Measurements from ENCODE around the gene TMPRSS4.

TMPRSS4 gene

DNA sequence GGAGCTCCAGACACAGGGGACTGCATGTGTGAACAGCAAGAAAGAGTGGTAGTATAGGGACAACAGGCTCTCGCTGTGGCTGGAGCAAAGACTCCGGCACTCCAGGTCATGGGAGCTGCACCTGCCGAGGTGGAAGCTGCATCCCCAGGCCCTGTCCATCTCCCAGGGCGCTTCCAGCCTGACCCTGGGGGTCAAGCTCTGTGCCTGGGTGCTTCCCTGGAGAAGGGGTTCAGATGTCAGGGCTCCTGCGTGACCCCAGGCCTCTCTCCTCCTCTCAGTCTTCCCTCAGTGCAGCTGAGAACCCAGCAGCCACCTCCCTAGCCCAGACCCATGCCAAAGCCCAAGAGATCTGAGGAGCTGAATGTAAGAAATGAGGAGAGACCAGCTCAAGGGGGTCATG is 3.4 kb downstream of the TMPRSS4 start:
- DNase-seq (ENCODE audit: low read depth), result no peak

DNA sequence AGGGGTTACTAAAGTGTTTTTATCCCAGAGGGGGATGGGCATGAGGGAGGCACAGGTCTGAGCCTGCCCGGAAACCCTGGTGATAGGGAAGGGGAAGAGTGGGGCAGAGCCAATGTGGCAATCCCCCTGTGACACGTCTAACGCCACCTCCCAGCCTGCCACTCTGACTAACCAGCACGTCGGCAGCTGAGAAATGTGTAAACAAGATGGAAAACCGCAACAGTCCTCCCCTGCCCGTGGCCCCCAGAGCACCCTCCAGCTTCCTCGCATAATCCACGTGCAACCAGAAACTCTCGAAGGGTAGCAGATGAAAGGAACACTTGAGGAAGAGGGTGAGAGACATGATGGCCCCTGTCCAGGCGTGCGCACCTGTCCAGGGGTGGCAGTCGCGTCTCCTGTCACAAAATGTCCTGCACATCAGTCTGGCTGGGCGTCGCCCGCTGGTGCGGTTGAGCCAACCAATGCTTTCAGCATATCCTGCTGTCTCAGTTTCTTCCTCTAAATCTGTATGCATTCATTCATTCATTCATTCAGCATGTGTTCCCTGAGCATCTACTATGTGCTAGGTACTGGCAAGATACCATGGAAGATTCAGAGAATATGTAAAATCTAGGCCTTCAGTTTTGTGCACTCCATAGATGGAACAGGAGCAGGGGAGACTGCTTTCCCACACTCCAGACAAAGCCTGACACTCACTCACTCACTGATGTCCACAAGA is 4.5 kb downstream of the TMPRSS4 start:
- DNase-seq (ENCODE audit: low read depth), result no peak

DNA sequence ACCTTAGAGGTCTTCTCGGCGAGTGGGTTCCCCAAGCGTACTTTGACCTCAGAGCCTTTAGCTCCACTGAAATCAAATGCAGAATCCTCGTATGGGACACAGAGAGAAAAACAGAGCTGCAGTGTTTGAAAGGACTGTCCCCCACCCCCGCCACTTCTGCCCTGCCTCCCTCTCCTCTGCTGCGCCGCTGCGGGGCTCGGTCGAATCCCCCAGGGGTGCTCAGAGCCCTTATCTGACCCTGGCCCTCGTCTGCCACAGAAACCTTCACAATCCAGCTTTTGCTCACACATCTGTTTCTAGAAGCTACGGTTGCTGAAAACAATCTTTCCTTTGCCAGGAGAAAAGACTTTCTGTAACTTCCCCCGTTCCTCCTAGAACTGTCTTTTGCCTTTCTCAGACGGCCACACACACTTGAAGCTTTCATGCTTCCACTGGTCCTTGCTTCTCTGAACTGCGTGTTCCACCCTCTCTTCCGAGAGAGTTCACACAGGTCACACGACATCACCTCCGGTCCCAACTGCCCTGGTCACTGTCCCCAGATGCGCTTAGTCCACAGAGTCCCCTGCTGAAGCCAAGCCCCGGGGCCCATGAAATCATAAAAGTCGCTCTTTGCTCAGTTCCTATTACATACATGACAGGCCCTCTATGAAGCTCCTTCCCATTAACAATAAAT is 6.1 kb downstream of the TMPRSS4 start:
- DNase-seq (ENCODE audit: low read depth), result no peak

DNA sequence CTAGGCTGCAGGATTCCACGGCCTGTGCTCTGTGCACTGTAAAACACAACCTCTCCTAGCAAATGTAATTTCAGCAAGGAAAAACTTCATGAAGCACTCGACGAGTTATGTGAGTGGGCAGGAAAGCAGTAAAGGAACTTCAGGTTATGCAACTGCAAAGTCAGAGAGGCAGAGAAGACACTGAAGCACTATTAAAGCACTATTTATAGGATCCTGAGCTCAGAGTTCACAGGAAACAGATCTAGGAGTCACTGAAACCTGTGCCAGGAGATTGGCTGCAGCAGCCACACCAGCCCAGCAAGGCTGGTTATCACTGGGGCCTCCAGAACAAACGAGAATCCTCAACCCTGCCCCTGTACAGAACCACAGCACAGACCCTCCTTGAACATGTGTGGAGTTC is 7.4 kb downstream of the TMPRSS4 start:
- no peak for DNase-seq (ENCODE audit: low read depth)

DNA sequence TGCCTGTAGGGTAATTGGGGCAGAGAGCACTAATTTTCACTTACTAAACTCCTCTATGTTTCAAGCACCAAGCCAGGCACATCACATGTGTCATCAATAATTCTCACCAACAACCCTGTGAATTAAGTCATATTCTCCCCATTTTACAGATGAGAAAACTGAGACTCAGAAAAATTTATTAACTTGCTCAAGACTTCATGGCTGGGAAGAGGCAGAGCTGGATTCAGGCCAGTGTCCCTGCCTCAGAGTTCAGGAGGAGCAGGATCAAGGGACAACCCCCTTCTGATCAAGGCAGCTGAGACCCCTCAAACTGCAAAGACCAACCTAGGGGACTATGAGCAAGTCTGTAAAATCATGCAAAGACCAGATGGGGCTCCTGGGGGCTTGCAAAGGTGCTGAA is 7.8 kb downstream of the TMPRSS4 start:
- DNase-seq (ENCODE audit: low read depth), result no peak

DNA sequence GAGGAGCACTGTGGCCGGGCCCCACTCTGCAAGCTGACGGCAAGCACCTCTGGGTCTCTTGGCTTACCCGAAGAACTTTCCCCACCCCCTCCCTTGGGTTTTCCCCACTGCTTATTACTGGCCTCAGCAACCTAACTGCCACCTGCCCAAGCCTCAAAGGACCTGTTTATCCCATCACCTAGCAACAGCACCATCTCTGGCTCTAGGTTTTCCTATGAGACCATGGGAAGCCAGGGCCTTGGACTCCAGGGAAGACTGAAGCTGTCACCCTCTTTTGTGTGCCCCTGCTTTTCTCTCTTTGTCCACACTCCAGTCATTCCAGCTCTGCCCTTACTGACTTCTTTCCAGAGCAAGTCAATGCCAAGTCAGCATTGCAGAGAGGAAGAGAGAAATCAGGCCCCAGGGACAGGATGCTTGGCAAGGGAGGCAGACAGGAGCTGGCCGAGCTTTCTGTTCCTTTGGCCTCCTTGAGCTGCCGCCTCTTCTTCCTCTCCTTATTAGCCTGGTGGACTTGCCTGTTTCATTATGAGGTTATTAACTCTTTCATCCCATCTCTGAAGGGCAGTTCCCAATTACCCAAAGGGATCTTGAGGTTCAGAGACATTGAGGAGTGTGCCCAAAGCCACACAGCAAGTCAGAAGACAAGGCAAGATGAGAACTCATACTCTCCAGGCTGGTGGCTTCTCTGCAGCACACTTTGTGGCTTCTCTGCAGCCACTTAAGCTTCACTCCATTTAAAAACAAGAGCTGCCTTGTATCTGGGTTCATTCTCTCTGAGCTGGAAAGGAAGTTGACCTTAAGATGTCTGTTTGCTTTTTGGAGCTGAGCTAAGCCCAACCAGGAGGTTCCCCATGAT is 10.3 kb downstream of the TMPRSS4 start, which contains the start of gene SMIM35:
SMIM35 (minus strand) TSS at position 51 of the 856 bp plus-strand sequence. CDS start 206 bp downstream, outside the sequence.
- no peak for DNase-seq (ENCODE audit: low read depth)

DNA sequence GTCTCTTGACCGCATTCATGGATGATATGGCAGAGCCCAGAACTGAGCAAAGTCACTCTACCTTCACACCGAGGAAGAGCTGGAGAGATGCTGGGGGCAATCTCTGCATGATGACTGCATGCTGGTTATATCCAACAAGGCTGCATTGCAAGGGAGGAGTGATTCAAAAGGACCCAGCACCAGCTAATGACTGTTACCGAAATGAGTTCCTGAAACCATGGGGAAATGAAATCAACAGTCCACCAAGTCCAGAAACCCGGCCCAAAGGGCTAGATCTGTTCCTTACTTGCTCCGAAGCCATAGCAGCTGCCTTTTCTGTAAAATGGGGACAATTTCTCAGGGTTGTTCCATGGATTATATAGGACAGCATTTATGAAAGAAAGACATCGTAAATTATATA is 11.1 kb downstream of the TMPRSS4 start:
- no peak for DNase-seq (ENCODE audit: low read depth)

DNA sequence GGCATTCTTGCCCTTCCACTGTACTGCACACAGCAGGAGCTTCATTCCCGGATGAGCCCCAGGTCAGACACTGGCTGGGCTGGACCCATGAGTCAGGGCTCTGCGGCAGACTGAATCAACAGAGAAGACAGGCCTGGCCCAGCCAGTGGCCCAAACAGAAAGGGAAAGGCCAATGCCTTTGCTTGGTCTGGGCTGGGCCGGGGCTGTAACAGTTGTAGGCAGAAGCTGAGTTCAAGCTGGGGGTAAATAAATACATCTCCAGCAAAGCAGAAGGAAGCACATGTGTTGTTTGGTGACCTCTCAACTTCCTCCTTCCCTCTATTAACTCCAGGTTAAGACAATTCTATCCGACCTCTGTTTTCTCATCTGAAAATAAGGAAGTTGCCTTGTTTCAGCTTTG is 11.7 kb downstream of the TMPRSS4 start:
- no peak for DNase-seq (ENCODE audit: low read depth)

DNA sequence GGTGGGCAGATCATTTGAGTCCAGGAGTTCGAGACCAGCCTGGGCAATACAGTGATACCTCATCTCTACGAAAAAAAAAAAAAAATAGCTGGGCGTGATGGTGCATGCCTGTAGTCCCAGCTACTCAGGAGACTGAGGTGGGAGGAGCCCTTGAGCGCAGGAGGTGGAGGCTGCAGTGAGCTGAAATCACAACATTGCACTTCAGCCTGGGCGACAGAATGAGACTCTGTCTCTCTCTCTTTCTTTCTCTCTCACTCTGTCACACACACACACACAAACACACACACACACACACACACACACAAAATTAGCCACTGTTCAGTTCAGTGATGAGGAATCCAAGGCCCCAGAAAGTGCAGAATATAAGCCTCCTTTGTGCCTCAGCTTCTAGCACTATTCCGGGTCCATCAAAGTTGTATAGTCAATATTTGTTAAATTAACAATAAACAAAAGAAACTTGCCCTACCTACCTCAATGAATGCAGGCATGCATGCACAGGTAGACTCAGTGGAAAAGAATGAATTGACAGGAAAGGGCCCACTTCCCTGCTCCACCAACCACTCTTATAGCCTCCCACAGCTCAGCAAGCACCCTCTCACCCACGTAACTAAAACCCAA is 13.8 kb downstream of the TMPRSS4 start:
- DNase-seq (ENCODE audit: low read depth), result no peak

DNA sequence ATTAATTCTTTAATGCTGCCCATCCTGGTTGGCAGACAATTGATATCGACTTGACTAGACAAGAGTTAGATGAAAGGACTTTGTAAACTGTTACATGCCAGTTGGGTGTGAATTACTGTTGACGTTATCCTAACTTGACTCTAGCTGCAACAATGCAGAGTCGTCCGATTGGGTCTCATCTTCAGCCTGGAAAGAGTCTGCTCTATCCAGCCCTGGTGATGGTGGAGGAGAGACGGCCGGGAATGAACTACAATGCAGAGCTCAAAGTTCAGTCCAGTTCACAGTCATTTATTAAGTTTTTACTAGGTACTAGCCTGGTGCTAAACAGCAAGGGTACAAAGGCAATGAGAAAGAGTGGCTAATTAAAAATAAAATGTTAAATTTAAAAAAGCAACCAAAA is 14.8 kb downstream of the TMPRSS4 start:
- no peak for DNase-seq (ENCODE audit: low read depth)

DNA sequence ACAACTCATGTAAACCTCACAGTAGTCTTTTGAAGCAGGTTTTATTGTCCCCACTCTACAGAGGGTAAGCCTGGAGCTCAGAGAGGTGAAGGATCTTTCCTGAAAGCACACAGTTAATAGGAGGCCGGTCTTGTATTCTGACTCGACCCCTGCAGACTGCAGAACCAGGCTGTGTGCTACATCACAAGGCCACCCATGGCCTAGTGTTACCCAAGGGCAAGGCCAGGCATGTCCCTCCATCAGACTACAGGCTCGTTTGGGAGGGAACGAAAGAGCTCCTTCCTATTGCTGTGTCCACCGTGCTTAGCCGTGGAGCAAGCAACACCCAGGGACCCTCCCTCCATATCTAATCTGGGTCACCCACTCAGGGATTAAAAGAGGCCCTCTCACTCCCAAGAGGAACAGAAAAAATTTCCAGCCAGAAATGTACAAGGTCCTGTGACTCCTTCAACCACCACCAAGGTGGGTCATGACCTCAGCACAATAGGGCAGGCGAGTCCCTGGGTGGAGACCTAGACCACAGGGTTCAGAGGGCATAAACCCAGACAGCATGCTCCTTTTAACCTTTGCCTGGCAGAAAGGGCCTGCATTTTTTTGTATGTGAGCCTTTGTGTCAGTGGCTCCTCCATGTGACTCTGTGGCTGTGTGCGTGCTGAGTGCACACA is 16.2 kb downstream of the TMPRSS4 start:
- no peak for DNase-seq (ENCODE audit: low read depth)

DNA sequence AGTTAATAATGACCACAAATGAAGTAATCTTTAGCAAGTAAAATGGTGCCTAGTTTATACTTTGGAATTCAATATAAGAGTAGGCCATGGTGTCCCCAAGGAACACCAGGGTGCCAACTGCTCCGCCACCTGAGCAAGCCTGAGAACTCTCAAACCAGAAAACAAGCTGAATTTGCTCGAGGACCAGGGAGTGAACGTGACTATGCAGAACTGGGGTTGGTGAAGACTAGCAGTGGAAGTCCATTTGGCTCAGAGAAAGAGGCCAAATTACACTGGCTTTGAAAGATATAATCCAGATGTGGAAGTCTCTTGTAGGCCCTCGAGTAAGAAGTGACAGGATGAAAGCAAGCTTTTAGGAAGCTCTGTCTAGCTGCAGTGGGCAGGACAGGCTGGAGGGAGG is 18.6 kb downstream of the TMPRSS4 start:
- no peak for DNase-seq (ENCODE audit: low read depth)

DNA sequence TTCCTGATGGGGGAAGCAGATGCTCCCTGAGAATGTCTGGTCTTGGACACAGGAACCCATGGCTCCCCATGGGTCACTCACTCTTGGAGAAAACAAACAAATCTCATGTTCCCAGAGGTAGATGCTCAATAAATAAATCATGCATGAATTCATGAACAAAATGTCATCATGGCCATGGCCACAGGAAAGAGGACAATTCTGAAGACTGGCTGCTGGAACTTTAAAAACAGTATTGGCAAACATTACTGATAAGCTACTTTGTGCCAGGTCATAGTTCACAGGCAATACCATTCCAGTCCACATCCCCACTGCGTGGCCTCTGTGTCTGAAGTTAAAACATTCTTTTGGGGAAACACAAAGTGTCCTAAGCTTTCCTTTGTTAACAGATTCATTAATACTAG is 19.1 kb downstream of the TMPRSS4 start:
- no peak for DNase-seq (ENCODE audit: low read depth)

DNA sequence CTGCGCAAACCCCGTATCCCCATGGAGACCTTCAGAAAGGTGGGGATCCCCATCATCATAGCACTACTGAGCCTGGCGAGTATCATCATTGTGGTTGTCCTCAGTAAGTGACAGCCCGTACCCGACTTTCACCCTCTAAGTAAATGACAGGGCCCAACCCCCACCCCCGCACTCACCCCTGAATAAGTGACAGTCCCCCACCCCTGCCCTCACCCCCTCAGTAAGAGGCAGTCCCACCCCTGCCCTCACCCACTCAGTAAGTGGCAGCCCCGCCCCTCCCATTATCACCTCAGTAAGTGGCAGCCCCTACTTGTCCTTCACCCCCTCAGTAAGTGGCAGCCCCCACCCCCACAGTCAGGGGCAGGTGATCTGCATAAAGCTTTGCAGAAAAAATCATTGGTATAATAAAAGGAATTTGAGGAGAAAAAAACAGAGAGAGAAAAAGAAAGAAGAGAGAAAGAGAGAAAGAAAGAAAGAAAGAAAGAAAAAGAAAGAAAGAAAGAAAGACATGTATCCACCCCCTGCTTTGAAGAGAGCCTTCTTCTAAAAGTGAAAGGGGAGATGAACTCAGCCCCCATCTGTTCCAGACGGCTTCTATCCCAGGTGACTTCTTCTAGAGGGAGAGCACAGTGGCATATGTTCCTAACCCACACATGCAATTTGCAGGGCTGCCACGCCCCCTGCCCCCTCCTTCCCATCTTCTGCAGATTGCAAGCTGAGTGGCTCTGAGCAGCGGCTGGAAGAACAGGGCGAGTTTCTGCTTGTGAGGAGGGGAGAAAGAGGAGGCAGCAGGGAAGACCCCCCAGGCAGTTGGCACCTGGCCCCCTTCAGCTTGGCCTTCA is 22.3 kb downstream of the TMPRSS4 start:
- no peak for DNase-seq (ENCODE audit: low read depth)

DNA sequence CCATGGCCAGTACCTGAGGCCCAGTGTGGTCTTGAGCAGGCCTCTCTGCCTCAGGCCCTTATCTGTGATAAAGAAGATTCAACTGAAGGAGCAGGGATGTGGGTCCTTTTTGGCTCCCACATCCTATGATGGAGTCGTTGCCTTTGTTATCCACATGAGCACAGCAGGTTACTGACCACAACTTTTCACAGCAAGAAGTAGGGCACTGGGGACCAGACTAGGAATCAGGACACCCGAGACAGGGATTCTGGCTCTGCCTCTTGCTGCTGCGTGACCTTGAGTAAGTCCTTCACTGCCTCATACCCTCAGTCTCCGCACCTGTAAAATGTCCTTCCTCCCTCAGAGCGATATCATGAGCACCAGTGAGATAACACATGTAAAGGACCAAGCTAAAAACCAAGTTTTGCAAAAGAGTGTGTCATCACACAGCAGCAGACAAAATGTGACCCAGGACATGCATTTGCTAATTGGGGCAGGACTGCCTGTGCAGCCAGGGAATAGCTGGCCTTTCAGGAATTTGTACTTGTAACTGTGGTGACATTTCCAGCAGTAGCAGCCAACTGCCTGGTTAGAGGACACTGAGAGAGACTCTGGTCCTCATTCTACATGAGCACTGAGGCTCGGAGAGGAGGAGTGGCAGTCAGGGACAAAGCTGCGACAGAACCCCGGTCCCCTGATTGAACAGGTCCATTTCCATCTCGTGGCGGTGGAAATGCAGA is 23.1 kb downstream of the TMPRSS4 start:
- no peak for DNase-seq (ENCODE audit: low read depth)

DNA sequence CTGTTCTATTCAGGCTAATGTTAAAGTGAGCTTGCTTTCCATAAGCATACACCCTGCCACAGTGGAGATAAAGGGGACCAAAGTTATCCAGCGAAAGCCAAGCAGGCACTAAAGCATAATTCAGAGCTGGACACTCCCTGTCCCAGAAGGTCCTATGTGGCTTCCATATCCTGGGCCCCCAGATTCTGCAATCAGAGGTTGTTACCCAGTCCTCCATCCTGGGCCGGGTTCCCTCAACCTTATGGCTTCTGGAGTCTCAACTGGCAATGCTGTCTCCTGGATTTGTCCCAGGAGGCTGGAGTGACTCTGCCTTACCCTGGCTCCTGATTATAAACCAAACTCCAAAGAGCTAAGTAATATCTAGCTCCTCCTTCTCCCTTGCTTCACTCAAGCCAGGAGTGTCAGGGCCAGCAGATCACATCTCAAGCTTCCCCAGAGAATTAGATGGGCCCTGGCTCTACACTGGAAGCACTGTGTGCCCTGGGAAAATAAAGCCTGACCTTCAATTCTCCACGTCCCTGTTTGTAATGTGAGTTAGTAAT is 23.9 kb downstream of the TMPRSS4 start:
- no peak for DNase-seq (ENCODE audit: low read depth)

DNA sequence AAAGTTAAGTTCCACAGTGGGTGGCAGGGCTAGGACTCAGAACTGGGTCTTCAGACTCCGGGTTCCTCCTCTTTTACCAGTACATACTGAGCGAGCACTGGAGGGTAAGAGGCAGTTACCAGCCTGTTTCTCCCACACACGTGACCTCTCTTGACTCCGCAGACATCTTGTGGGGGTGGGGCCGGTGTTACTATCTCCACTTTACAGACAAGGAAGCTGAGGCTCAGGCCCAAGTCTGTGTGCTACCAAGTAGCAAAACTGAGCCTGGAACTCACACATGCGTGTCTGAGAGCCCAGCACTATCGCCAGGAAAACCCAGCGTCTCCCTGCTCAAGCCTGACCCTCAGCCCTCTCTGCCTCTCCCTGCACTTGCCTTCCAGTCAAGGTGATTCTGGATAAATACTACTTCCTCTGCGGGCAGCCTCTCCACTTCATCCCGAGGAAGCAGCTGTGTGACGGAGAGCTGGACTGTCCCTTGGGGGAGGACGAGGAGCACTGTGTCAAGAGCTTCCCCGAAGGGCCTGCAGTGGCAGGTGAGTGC is 25.9 kb downstream of the TMPRSS4 start:
- no peak for DNase-seq (ENCODE audit: low read depth)

DNA sequence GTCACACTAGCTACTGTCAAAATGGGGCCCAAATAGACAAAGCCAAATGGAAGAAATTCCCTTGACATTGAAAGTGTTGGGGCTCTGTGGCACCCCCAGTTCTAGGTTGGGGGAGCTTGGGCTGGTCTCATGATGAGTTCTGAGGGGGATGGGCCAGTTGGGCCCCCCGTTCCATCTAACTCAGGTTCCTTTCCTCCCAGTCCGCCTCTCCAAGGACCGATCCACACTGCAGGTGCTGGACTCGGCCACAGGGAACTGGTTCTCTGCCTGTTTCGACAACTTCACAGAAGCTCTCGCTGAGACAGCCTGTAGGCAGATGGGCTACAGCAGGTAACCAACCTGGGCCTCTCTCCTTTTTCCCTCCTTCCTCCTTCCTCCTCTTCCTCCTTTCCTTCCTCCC is 27.6 kb downstream of the TMPRSS4 start:
- DNase-seq (ENCODE audit: low read depth), result no peak

DNA sequence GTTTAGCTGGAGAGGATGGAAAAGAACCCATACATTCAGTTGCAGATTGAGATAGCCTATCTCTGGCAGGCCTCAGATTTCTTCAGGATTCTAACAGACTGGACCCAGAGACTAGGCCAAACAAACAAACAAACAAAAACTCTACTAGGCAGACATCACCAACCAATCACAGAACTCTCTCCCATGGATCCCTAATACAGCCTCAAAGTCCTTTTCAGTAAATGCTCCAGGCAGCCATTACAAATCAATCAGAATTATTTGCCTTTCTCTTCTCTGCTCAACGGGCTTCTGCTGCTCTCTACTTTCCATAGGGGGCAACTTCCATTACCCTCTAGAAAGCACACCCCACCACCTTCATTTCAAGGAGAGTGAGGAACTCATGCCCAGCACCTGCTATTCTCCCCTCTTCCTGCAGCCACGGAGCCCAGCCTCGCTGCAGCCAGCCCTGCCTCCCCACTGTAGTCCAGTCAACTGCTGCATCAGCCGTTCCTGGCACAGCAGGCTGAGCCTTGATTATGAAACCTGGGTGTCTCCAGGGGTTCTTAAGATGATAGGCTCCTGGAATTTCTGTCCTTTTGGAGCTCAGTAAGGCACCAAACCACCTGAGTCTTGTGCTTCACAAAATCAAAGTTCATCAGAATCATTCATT is 28.9 kb downstream of the TMPRSS4 start:
- no peak for DNase-seq (ENCODE audit: low read depth)

Data from stromal cell of bone marrow (primary cell).